Urinary bladder (tissue), 4 donors: ENCODE measurements around the gene CACNB3. TPM values are rescaled to one million over a fixed set of nuclear protein-coding genes. Genes with fewer than 3 reads are reported as not detected.

Source experiments
- DNase-seq: peaks from one replicate; pipeline ENCODE4 v3.0.0-alpha.2; 2015; ENCODE audit errors: extremely low spot score
- H3K27ac ChIP-seq: one replicate; pipeline ENCODE4 v1.5.1; 2013; ENCODE audit warnings: low read depth, mild to moderate bottlenecking, moderate library complexity
- H3K36me3 ChIP-seq: one replicate; pipeline ENCODE4 v1.6.1; 2013; ENCODE audit warnings: mild to moderate bottlenecking, moderate library complexity; ENCODE audit not compliant: insufficient read depth
- H3K4me1 ChIP-seq: one replicate; pipeline ENCODE4 v1.6.1; 2013; ENCODE audit warnings: mild to moderate bottlenecking, moderate library complexity; ENCODE audit not compliant: insufficient read depth
- H3K4me3 ChIP-seq: one replicate; pipeline ENCODE4 v1.5.1; 2013; ENCODE audit warnings: low read depth, low read length
- WGBS: extraction: QIAGEN DNeasy Blood & Tissue Kit; methylation state at CpG from one replicate; pipeline ENCODE4 v1.1.7; 2013; 5-methylcytosine and 5-hydroxymethylcytosine counted together
- polyA plus RNA-seq: library from polyadenylated mRNA; stranded (reverse); fragments of 200-250 nt; gene quantifications from one replicate; pipeline ENCODE4 v1.2.3, GENCODE V29; 2013
- total RNA-seq: library from RNA; depleted of rRNA; stranded (reverse); fragments of >200 nt; gene quantifications from one replicate; pipeline ENCODE4 v1.2.3, GENCODE V29; 2014
- donor health status: healthy with polysubstance abuse.
- donor health status: healthy.

The CACNB3 gene
- total and polyA plus RNA-seq, 2 donors, result 15.1 to 22.2 TPM

DNA sequence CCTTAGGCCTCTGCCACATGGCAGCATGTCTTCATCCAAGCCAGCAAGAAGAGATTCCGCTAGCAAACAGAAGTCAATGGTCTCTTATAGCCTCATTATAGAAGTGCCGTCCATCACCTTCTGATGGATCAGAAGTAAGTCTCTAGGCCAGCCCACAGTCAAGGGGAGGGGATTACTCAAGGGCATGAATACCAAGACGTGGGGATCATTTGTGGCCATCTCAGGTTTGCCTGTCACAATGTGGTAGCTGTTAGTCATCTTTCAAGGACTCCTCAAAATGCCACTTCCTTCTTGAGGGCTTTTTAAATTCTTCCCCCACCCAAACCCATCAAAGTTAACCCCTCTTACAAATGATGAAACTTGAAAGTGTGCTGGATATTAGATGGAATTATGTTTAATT lies 21.3 kb upstream of the CACNB3 start:
- WGBS, result 80% methylated on average over 3 of the region's 3 CpGs
- Histone ChIP-seq H3K4me1 (no peaks in the 10 kb centered on the region), H3K27ac (no peak overlapping the region), H3K36me3 (no peaks in the 10 kb centered on the region), H3K4me3 (no peak overlapping the region)
- no peak for DNase-seq

- no peak overlapping the region for H3K4me3 ChIP-seq
- H3K36me3 ChIP-seq, result no peaks in the 10 kb centered on the region
- H3K4me1 ChIP-seq, result no peaks in the 10 kb centered on the region
- H3K27ac ChIP-seq, result no peak overlapping the region
- no peak for DNase-seq
- 90% methylated on average over 14 of the region's 14 CpGs for WGBS
Measured at GRCh38 chr12:48800457-48800856, 17.8 kb upstream of the CACNB3 start.

- no peak for DNase-seq
- Histone ChIP-seq H3K36me3 (no peaks in the 10 kb centered on the region), H3K4me3 (no peak overlapping the region), H3K4me1 (no peaks in the 10 kb centered on the region), H3K27ac (no peak overlapping the region)
- 79% methylated on average over 14 of the region's 14 CpGs for whole genome bisulfite sequencing
Measured at GRCh38 chr12:48800971-48801370, 17.3 kb upstream of the CACNB3 start.

DNA sequence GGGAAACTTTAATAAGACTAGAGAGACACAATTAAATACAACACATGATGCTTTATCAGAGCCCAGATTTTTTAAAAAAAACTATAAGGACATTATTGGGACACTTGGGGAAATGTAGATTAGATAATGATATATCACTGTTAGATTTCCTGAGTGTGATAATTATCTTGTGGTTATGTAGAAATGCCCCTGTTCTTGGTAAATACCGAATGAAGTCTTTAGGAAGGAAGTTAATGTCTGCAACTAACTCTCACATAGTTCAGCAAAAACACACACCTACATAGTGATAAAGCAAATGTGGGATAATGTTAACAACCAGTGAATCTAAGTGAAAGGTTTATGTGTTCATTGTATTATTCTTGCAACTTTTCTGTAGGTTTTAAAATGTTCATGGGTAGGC lies 14.6 kb upstream of the CACNB3 start:
- WGBS, result 44% methylated on average over 1 of the region's 1 CpG
- no peaks in the 10 kb centered on the region for H3K36me3 ChIP-seq
- no peak for DNase-seq
- no peak overlapping the region for H3K4me3 ChIP-seq
- no peak overlapping the region for H3K27ac ChIP-seq
- no peaks in the 10 kb centered on the region for H3K4me1 ChIP-seq

DNA sequence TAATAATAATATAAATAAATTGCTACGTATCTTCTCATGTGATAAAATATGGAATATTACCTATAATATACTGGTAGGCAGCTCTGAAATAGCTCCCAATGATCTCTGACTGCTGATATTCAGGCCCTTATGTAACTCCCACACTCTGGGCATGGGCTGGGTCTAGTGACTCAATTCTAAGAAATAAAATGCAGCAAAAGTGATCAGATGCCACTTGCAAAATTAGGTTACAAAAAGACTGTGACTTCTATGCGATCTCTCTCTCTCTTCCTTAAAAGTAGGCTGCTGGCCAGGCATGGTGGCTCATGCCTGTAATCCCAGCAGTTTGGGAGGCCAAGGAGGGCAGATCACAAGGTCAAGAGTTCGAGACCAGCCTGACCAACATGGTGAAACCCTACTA lies 10.3 kb upstream of the CACNB3 start:
- H3K4me1 ChIP-seq, result no peaks in the 10 kb centered on the region
- H3K27ac ChIP-seq, result no peak overlapping the region
- 95% methylated on average over 3 of the region's 3 CpGs for WGBS
- DNase-seq, result no peak
- H3K36me3 ChIP-seq, result no peaks in the 10 kb centered on the region
- no peak overlapping the region for H3K4me3 ChIP-seq

GRCh38 chr12:48810903-48811431 lies 7.3 kb upstream of the CACNB3 start:
- Histone ChIP-seq H3K4me3 (no peak overlapping the region), H3K36me3 (no peaks in the 10 kb centered on the region), H3K4me1 (no peaks in the 10 kb centered on the region), H3K27ac (no peak overlapping the region)
- WGBS, result 39% methylated on average over 5 of the region's 5 CpGs
- DNase-seq, result no peak

- 66% methylated on average over 5 of the region's 5 CpGs for WGBS
- H3K4me1 ChIP-seq, result no peaks in the 10 kb centered on the region
Measured at GRCh38 chr12:48811437-48812090, 6.7 kb upstream of the CACNB3 start.

GRCh38 chr12:48812389-48812788 lies 5.9 kb upstream of the CACNB3 start:
- H3K27ac ChIP-seq, result no peak overlapping the region
- H3K36me3 ChIP-seq, result no peaks in the 10 kb centered on the region
- WGBS, result 54% methylated on average over 2 of the region's 2 CpGs
- H3K4me3 ChIP-seq, result no peak overlapping the region
- H3K4me1 ChIP-seq, result no peaks in the 10 kb centered on the region
- no peak for DNase-seq

More at GRCh38 chr12:48811437-48812090, 6.7 kb upstream of the CACNB3 start:
- no peak for DNase-seq
- no peaks in the 10 kb centered on the region for H3K36me3 ChIP-seq
- H3K4me3 ChIP-seq, result no peak overlapping the region
- peak overlapping the region; percentile 11 for H3K27ac ChIP-seq

DNA sequence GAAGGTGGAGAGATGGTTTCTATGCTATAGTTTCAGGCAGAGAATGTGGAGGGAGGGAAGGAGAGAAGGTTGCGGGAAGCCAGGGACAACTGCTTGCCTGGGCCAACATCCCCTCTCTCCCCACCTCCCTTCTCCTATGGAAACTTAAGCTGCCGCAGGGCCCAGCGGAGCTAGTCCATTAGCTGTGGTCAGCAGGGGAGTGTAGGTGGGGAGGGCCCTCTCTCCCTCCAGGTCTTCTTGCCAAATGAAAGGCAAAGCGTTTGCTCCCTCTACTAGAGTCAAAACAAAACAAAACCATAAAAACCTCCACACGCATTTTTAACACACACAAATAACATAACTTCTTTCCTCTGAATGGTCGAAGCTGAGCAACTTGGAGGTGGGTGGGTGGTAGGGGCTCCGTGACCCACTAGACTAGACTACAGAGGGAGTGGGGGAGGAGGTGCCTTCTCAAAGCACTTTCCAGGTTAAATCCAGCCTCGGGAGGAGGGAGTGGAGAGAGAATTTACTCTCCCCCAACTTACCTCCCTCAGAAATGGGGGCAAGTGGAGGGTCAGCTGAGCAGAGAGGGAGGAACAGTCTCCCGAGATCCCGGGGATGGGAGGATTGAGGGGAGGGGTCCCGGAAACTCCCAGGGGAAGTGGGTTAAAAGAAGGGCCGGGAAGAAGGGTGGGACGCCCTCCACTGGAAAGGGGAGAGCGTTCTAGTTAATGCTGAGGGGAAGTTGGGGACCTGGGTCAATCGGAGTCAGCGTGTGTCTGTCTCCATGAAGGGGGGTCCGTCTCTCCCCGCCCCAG lies 4.6 kb upstream of the CACNB3 start:
- no peaks in the 10 kb centered on the region for H3K4me1 ChIP-seq
- H3K4me3 ChIP-seq, result peak overlapping the region; percentile 60
- WGBS, result 22% methylated on average over 18 of the region's 18 CpGs
- no peaks in the 10 kb centered on the region for H3K36me3 ChIP-seq
- H3K27ac ChIP-seq, result peak overlapping the region; percentile 35
- no peak for DNase-seq

- H3K4me1 ChIP-seq, result no peaks in the 10 kb centered on the region
- peak overlapping the region; percentile 82 for H3K27ac ChIP-seq
- under 1% methylated on average over 69 of the region's 70 CpGs for WGBS
- H3K36me3 ChIP-seq, result no peaks in the 10 kb centered on the region
- H3K4me3 ChIP-seq, result peak overlapping the region; percentile 60
- no peak for DNase-seq
Measured at GRCh38 chr12:48814262-48815125, 3.8 kb upstream of the CACNB3 start.

DNA sequence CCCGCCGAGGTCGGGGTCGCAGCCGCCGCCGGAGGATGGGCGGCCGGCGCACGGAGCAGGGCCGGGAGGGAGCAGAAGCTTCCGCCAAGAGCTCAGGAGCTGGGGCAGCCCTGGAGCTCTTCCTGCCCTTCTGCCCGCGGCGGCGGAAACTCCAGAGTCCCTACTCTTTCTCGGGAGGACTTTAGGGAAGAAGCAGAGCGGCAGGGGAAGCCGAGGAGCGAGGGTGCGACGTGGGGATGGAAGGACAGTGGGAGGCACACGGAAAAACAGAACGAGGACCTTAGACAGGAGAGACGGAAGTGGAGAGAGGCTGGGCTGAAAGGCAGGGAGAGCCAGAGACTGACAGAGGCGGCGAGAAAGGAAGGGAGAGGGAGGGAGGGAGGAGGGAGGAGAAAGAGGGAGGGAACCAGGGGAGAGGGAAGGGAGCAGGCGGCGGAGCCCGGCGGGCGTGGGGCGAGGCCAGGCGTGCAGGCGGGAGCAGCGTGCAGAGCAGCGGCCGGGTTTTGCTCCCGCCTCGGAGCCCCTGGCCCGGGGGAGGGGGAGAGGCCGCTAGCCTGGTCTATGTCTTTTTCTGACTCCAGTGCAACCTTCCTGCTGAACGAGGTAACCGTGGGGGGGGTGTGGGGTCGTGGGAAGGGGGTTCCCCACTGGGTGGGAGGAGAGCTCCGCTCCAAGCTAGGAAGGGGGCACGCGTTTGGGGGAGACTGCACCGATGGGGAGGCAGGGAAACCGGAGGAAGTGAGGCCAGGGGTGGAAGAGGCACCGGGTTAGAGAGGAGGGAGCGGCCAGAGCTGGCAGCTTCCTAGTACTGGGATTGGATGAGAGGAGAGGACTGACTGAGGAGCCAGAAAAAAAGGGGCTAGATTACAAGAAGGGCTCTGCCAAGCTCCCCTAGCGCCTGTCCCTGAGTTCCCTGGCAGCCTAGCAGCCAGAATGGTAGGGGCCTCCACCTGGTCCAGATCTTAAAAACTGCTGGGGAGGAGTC lies 2.9 kb upstream of the CACNB3 start:
- H3K4me3 ChIP-seq, result peak overlapping the region; percentile 60
- H3K4me1 ChIP-seq, result no peaks in the 10 kb centered on the region
- H3K27ac ChIP-seq, result peak overlapping the region; percentile 82
- DNase-seq, result peak; percentile 86
- no peaks in the 10 kb centered on the region for H3K36me3 ChIP-seq
- WGBS, result under 1% methylated on average over 54 of the region's 54 CpGs

- H3K27ac ChIP-seq, result no peak overlapping the region
- DNase-seq, result no peak
- no peaks in the 10 kb centered on the region for H3K36me3 ChIP-seq
- H3K4me1 ChIP-seq, result no peaks in the 10 kb centered on the region
- WGBS, result 83% methylated on average over 3 of the region's 3 CpGs
- no peak overlapping the region for H3K4me3 ChIP-seq
Measured at GRCh38 chr12:48816143-48816854, 2.0 kb upstream of the CACNB3 start.
